ENCODE measurements around the gene CMBL. TPM values are rescaled to one million over a fixed set of nuclear protein-coding genes. Genes with fewer than 3 reads are reported as not detected.

The CMBL gene
- total and polyA plus RNA-seq, 2 of the 13 experiments (the other 11 are each of a cell fraction or from before 2014, with no cell fraction given) = 11.5 to 17.0 TPM

GRCh38 chr5:10249948-10250805 lies 57.5 kb downstream of the CMBL start, which contains the start of gene CCT5 (continued):
- TF ChIP-seq ZNF281 (CRISPR knock-in tag; IDR thresholded peaks at IDR 0.05; ENCODE audit: borderline replicate concordance) (peak; percentile 14; the same call in 1 of the 2 replicates), BCL3 (CRISPR knock-in tag; IDR thresholded peaks at IDR 0.05) (no peak), SKIL (CRISPR knock-in tag; IDR thresholded peaks at IDR 0.05; ENCODE audit: borderline replicate concordance) (no peak), ZNF121 (CRISPR knock-in tag; IDR thresholded peaks at IDR 0.05) (no peak), TEAD2 (CRISPR knock-in tag; IDR thresholded peaks at IDR 0.05) (no peak), IRX3 (CRISPR knock-in tag; IDR thresholded peaks at IDR 0.05; ENCODE audit: borderline replicate concordance, low read depth) (no peak), ZFP36 (IDR thresholded peaks at IDR 0.05; ENCODE audit: borderline replicate concordance, low read depth, low read length, partially characterized antibody) (no peak), NFATC3 (CRISPR knock-in tag; IDR thresholded peaks at IDR 0.05) (no peak), RARG (CRISPR knock-in tag; IDR thresholded peaks at IDR 0.05; ENCODE audit: low read depth) (no peak), NCOA1 (CRISPR knock-in tag; IDR thresholded peaks at IDR 0.05) (0 out of 2 replicates have a peak, but pooled peaks have one; percentile 37), MXD1 (CRISPR knock-in tag; IDR thresholded peaks at IDR 0.05) (peak; percentile 95; the same call in 1 of the 2 replicates), ZBTB14 (CRISPR knock-in tag; IDR thresholded peaks at IDR 0.05) (no peak), GATAD2A (CRISPR knock-in tag; IDR thresholded peaks at IDR 0.05) (no peak; the same call in 1 of the 2 replicates), TEAD3 (CRISPR knock-in tag; optimal IDR thresholded peaks at IDR 0.05; ENCODE audit: borderline replicate concordance) (peak; percentile 55), SMARCC2 (IDR thresholded peaks at IDR 0.05) (no peak), ZNF484 (CRISPR knock-in tag; IDR thresholded peaks at IDR 0.05; ENCODE audit: borderline replicate concordance, low read depth) (no peak), ZNF337 (CRISPR knock-in tag; IDR thresholded peaks at IDR 0.05; ENCODE audit: borderline replicate concordance, low read depth) (0 out of 2 replicates have a peak, but pooled peaks have one; percentile 42), SIX4 (CRISPR knock-in tag; IDR thresholded peaks at IDR 0.05) (no peak), CSRNP2 (CRISPR knock-in tag; conservative IDR thresholded peaks at IDR 0.05; ENCODE audit: low read depth) (no peak)

All from HepG2 (cell line).